ENCODE measurements around the gene DDN. TPM values are rescaled to one million over a fixed set of nuclear protein-coding genes. Genes with fewer than 3 reads are reported as not detected.

Gene DDN
- total RNA-seq, 2 donors from 2014 or later = 0.14 TPM; not detected in 1

DNA sequence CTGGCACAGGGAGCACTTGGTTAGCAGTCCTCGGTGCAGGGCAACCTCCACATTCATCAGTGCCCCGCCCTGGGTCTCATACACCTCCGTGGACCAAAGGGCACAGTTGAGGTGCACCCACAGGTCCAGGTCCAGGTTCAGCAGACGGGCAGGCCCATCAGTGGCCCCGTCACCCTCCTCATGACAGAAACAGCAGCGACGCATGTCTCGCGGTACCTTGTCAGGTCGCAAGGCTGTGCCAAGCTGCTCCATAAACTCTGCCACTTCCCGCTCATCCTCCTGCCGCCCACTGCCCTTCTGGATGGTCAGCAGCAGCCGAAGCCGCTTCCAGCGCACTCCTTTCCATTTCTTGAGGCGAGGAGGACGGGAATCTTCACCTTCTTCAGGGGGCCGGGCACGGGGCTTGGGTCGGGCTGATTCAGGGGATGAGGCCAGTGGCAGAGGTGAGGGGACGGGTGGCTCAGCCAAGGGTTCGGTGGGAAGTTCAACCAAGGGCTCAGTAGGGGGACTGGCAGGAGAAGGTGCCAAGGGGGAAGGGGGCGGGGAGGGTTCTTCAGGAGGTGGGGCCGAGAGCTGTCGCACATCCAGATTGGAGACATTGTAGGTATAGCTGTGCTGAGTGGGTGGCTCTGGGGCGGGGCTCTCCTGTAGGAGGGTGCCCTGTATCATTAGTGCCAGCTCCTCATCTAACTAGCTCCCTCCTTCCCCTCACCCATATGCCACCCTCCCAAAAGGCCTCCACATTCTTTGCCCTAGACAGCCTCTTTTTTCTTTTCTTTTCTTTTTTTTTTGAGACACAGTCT, 27.7 kb upstream of the DDN start:
- Histone ChIP-seq H3K9me3 (no peaks in the 10 kb centered on the region), H3K27ac (no peak overlapping the region), H3K4me1 (ENCODE audit: control insufficient read depth in 1 of 2, low read depth in 2 of 2) (no peaks in the 10 kb centered on the region), H3K4me3 (no peak overlapping the region), H3K27me3 (replicated peaks; ENCODE audit: insufficient read depth) (no peaks in the 10 kb centered on the region), H3K36me3 (peaks cover 67% of the 10 kb centered on the region)
- DNase-seq (ENCODE audit: low spot score) (no peak), ATAC-seq (ENCODE audit: insufficient number of reproducible peaks, low FRiP score, low read depth) (no peak)
- no peak for TF ChIP-seq CTCF (IDR thresholded peaks at IDR 0.05)

GRCh38 chr12:49026101-49026500, 26.9 kb upstream of the DDN start:
- peaks cover 66% of the 10 kb centered on the region for H3K36me3 ChIP-seq
- no peaks in the 10 kb centered on the region for H3K9me3 ChIP-seq
- no peak overlapping the region for H3K4me3 ChIP-seq
- H3K4me1 ChIP-seq (ENCODE audit: control insufficient read depth in 1 of 2, low read depth in 2 of 2) = no peaks in the 10 kb centered on the region
- H3K27me3 ChIP-seq (replicated peaks; ENCODE audit: insufficient read depth) = no peaks in the 10 kb centered on the region
- TF ChIP-seq CTCF (IDR thresholded peaks at IDR 0.05) = no peak
- DNase-seq (ENCODE audit: low spot score) (no peak), ATAC-seq (ENCODE audit: insufficient number of reproducible peaks, low FRiP score, low read depth) (no peak)
- no peak overlapping the region for H3K27ac ChIP-seq

DNA sequence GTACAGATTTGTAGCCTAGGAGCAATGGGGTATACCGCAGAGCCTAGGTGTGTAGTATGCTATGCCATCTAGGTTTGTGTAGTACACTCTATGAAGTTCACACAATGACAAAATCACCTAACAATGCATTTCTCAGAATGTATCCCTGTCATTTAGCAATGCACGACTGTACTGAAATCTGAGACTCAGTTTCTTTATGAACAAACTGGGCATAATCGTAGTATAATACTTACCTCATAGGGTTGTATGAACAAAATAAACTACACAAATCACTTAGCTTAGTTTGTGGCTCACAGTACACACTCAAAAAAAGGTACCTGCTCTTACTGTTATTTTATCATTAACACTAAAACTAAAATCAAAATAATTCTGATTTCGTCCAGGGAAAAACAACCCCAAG, 26.3 kb upstream of the DDN start:
- peaks cover 60% of the 10 kb centered on the region for H3K36me3 ChIP-seq
- H3K9me3 ChIP-seq = no peaks in the 10 kb centered on the region
- no peak overlapping the region for H3K4me3 ChIP-seq
- no peaks in the 10 kb centered on the region for H3K27me3 ChIP-seq (replicated peaks; ENCODE audit: insufficient read depth)
- ATAC-seq (ENCODE audit: insufficient number of reproducible peaks, low FRiP score, low read depth) = no peak
- no peak for TF ChIP-seq CTCF (IDR thresholded peaks at IDR 0.05)
- H3K27ac ChIP-seq = no peak overlapping the region
- no peaks in the 10 kb centered on the region for H3K4me1 ChIP-seq (ENCODE audit: control insufficient read depth in 1 of 2, low read depth in 2 of 2)
- DNase-seq (ENCODE audit: low spot score) = no peak

- DNase-seq (ENCODE audit: low spot score) (no peak), ATAC-seq (ENCODE audit: insufficient number of reproducible peaks, low FRiP score, low read depth) (no peak)
- Histone ChIP-seq H3K36me3 (peaks cover 59% of the 10 kb centered on the region), H3K4me3 (no peak overlapping the region), H3K9me3 (no peaks in the 10 kb centered on the region), H3K27me3 (replicated peaks; ENCODE audit: insufficient read depth) (no peaks in the 10 kb centered on the region), H3K4me1 (ENCODE audit: control insufficient read depth in 1 of 2, low read depth in 2 of 2) (peaks cover 0 to under 1% of the 10 kb centered on the region in 2 donors), H3K27ac (no peak overlapping the region)
- no peak for TF ChIP-seq CTCF (IDR thresholded peaks at IDR 0.05)
These were observed 25.4 kb upstream of the DDN start for GRCh38 chr12:49024543-49024942.

- H3K4me3 ChIP-seq = no peak overlapping the region
- no peaks in the 10 kb centered on the region for H3K27me3 ChIP-seq (replicated peaks; ENCODE audit: insufficient read depth)
- no peak for DNase-seq (ENCODE audit: low spot score)
- H3K36me3 ChIP-seq = peaks cover 55% of the 10 kb centered on the region
- no peak for ATAC-seq (ENCODE audit: insufficient number of reproducible peaks, low FRiP score, low read depth)
- H3K4me1 ChIP-seq (ENCODE audit: control insufficient read depth in 1 of 2, low read depth in 2 of 2) = peaks cover 0 to 4% of the 10 kb centered on the region in 2 donors
- H3K9me3 ChIP-seq = no peaks in the 10 kb centered on the region
- TF ChIP-seq CTCF (IDR thresholded peaks at IDR 0.05) = no peak
- no peak overlapping the region for H3K27ac ChIP-seq
These were observed 24.6 kb upstream of the DDN start for GRCh38 chr12:49023812-49024211.
